Measurements from ENCODE around the gene ARSA. TPM values are rescaled to one million over a fixed set of nuclear protein-coding genes. Genes with fewer than 3 reads are reported as not detected.

The ARSA gene
- total and polyA plus RNA-seq, 2 of the 13 experiments (the other 11 are each of a cell fraction or from before 2014, with no cell fraction given): 9.0 to 11.5 TPM

DNA sequence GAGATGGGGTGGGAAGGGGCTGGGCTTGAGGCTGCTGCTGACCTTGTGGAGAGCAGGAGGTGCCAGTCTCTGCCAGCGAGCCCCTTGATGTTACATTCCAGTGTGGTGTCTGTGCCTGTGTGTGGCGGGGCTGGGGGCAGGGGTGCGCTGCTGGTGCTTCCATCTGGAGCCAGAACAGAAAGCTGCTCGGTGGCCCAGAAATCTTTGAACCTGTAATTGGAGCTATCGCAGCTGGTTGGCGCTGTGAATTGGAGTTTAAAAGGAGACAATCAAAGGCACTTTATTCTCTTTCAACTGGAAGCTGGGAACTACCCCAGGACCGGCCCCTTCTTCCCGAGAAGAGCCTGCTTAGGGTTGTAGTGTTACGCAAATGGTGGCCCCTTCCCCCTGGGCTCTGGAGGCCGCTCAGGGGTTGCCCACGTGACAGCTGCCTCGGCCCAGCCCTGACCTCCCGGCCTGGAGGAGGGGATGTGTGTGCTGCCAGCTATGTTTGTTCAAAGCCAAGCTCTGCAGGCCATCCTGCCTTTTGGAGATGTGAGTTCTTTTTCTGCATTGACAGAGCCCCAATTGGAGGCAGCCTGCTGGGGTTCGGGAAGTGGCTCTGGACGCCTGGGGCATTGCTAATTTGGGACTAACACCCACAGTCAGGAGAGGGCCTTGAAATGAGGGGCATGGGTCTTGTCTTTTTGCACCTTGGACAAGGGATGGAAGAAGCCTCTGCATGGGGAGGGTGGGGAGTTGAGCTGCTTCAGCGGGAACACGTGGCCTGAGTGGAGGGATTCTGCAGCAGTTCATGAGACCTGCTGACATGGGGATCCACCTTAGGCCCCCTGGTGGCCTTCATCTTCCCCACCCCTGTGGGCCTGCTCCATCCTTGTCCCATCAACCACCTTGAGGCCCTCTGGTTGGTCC is 14.0 kb upstream of the ARSA start (continued):
- TF ChIP-seq ZNF281 (CRISPR knock-in tag; IDR thresholded peaks at IDR 0.05; ENCODE audit: borderline replicate concordance): peak; percentile 91
- no peak for TF ChIP-seq ATM (IDR thresholded peaks at IDR 0.05; ENCODE audit: borderline replicate concordance)
- TF ChIP-seq ZNF296 (CRISPR knock-in tag; conservative IDR thresholded peaks at IDR 0.05): 0 out of 2 replicates have a peak, but pooled peaks have one; percentile 15
- TF ChIP-seq NCOA2 (CRISPR knock-in tag; IDR thresholded peaks at IDR 0.05): peak; percentile 78
- no peak for TF ChIP-seq ZNF383 (CRISPR knock-in tag; IDR thresholded peaks at IDR 0.05; ENCODE audit: borderline replicate concordance)
- TF ChIP-seq RARA (CRISPR knock-in tag; IDR thresholded peaks at IDR 0.05): peak; percentile 97
- TF ChIP-seq ZNF772 (CRISPR knock-in tag; IDR thresholded peaks at IDR 0.05): peak; percentile 76; the same call in 1 of the 2 replicates
- TF ChIP-seq ADNP (CRISPR knock-in tag; IDR thresholded peaks at IDR 0.05): peak; percentile 40; the same call in 1 of the 2 replicates
- TF ChIP-seq HNF4A (CRISPR knock-in tag; IDR thresholded peaks at IDR 0.05): peak; percentile 63
- 0 out of 2 replicates have a peak, but pooled peaks have one; percentile 86 for TF ChIP-seq ZNF232 (CRISPR knock-in tag; IDR thresholded peaks at IDR 0.05; ENCODE audit: borderline replicate concordance)
- TF ChIP-seq ZKSCAN5 (CRISPR knock-in tag; IDR thresholded peaks at IDR 0.05): 0 out of 2 replicates have a peak, but pooled peaks have one; percentile 54
- peak; percentile 43; the same call in 1 of the 2 replicates for TF ChIP-seq YEATS2 (CRISPR knock-in tag; IDR thresholded peaks at IDR 0.05; ENCODE audit: borderline replicate concordance)
- TF ChIP-seq TAF1 (CRISPR knock-in tag; IDR thresholded peaks at IDR 0.05): peak; percentile 38; the same call in 1 of the 2 replicates
- TF ChIP-seq ETV5 (CRISPR knock-in tag; IDR thresholded peaks at IDR 0.05; ENCODE audit: borderline replicate concordance): no peak; the same call in 1 of the 2 replicates
- TF ChIP-seq GMEB1 (CRISPR knock-in tag; IDR thresholded peaks at IDR 0.05; ENCODE audit: borderline replicate concordance): peak; percentile 37; the same call in 1 of the 2 replicates
- TF ChIP-seq REPIN1 (CRISPR knock-in tag; IDR thresholded peaks at IDR 0.05; ENCODE audit: borderline replicate concordance, low read depth): peak; percentile 76; the same call in 1 of the 2 replicates
- no peak for TF ChIP-seq ZNF773 (CRISPR knock-in tag; IDR thresholded peaks at IDR 0.05; ENCODE audit: borderline replicate concordance)
- TF ChIP-seq, protein P1, sequence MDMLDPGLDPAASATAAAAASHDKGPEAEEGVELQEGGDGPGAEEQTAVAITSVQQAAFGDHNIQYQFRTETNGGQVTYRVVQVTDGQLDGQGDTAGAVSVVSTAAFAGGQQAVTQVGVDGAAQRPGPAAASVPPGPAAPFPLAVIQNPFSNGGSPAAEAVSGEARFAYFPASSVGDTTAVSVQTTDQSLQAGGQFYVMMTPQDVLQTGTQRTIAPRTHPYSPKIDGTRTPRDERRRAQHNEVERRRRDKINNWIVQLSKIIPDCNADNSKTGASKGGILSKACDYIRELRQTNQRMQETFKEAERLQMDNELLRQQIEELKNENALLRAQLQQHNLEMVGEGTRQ (IDR thresholded peaks at IDR 0.05; ENCODE audit: low read depth, low read length): peak; percentile 89
- TF ChIP-seq, protein P1 (CRISPR knock-in tag; IDR thresholded peaks at IDR 0.05; ENCODE audit: borderline replicate concordance): peak; percentile 97; the same call in 1 of the 2 replicates

Measured in HepG2 (cell line).